GM21529 (cell line): ENCODE measurements around the gene RTEL1.
"Not testable (repeated sequence)": the region's sequence is repeated elsewhere in the genome, so short reads cannot be mapped to it uniquely, and the experiment has no call there.

ENCODE experiments used
- ATAC-seq: cut with Tn5 transposase; IDR thresholded peaks from one replicate; pipeline ENCODE4 v1.9.1; 2021; ENCODE audit not compliant: unreplicated experiment

RTEL1 gene

DNA sequence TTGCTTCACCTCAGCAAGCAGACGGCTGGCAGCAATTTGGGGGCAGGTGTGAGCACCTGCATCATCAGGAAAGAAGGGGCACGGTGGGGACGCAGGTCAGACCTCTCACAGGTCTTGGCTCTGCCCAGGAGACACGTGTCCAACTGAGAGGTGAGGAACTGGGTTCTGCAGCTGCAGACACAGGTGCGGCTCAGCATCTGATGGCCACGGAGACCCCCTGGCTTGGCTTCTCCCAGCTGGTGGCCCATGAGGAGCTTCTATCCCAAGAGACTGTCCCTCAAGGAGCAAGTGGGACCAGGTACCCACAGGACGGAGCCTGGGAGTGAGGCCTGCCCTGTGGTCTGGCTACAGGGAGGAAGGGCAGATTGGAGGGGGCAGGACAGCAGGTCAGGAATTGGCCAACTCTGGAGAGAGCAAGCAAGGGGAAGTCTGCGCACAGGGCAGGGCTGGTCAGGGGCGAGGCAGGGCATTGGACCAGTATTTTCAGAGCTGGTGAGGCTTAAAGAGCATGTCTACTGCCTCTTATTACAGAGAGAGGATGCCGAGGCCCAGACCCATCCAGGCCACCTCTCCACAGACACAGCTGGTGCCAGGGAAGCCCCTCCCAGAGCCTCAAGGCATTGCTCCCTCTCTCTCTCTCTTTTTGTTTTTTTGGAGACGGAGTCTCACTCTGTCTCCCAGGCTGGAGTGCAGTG, 9.1 kb upstream of the RTEL1 start:
- no peak for ATAC-seq

DNA sequence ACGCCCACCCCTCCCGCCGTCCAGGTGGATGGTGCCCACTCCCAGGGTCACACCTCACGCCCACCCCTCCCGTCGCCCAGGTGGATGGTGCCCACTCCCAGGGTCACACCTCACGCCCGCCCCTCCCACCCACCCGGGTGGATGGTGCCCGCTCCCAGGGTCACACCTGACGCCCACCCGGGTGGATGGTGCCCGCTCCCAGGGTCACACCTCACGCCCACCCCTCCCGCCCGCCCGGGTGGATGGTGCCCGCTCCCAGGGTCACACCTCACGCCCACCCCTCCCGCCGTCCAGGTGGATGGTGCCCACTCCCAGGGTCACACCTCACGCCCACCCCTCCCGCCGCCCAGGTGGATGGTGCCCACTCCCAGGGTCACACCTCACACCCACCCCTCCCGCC, 7.6 kb upstream of the RTEL1 start:
- not testable (repeated sequence) for ATAC-seq

DNA sequence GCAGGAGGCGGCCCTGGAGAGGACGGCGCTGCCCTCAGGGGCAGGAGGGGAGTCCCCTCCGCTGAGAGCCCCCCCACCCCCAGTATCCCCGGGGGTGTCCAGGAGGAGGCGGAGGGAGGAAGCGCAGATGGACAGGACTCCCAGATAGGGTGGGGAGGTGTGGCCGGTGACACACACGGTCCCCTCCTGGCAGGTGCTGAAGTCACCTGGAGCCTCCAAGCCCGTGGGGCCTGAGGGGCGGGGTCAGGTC, 6.2 kb upstream of the RTEL1 start:
- ATAC-seq = no peak

DNA sequence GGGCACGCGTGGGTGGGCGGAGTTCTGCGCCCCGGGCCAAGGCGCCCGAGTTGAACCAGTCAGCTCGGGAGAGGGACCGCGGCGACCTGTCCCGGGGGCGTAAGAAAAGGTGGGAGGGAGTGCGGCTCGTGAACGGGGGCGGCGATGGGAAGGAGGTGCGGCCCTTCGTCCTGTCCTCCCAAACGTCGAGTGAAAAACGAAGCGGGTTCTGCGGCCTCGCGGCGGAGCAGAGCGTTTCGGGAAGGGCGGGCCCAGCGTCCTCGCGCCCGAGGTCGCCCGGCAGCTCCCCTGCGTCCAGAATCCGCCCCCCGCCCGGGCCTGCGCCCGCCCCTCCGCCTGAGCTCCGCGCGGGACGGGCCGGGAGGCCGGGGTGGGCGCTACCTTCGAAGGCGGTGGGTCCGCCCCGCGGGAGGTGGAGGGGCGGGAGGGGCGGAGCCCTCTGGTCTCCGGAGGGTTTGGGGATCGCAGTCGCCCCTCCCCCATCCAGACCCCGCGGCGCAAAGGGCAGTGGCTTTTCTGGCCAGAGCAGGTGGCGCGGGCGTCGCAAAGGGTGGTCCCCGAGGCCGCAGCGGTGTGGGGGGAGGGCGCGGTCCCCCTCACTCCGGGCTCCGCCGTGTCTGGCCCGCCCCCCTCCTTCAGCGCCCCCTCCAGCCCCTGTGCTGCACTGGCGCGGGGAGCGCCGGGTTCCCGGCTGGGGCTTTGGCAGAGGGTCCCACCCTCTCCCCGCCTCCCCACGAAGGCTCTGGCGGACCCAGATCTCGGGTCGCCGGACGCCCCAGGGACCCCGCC, 5.7 kb upstream of the RTEL1 start:
- ATAC-seq = no peak

GRCh38 chr20:63653041-63653973, 4.8 kb upstream of the RTEL1 start, which contains the start of gene STMN3:
STMN3 (minus strand) TSS chr20:63653424; CDS start chr20:63653345, 79 bp downstream.
- no peak for ATAC-seq

- ATAC-seq = no peak
Observed at GRCh38 chr20:63653974-63654668, 4.0 kb upstream of the RTEL1 start.

DNA sequence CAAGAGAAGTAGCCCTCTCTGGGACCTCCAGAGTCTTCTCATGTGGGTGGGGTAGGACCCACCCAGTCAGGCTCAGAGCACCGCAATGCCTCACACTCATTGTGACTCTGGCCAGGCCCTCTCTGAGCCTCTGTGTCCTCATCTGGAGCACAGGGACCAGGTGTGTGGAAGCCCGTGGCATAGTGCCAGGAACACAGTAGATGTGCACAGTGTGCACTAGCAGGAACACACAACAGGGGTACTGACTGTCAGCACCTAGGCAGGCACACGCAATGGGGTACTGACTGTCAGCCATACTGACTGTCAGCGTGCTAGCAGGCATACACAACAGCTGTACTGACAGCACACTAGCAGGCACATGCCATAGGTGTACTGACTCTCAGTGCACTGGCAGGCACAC, 2.9 kb upstream of the RTEL1 start:
- ATAC-seq = no peak

- ATAC-seq = no peak
Observed at GRCh38 chr20:63656451-63656850, 1.7 kb upstream of the RTEL1 start.

GRCh38 chr20:63657260-63657936, 714 bp upstream of the RTEL1 start:
- ATAC-seq = no peak

- ATAC-seq = peak; percentile 21
Observed at GRCh38 chr20:63658749-63659187, 656 bp downstream of the RTEL1 start.

DNA sequence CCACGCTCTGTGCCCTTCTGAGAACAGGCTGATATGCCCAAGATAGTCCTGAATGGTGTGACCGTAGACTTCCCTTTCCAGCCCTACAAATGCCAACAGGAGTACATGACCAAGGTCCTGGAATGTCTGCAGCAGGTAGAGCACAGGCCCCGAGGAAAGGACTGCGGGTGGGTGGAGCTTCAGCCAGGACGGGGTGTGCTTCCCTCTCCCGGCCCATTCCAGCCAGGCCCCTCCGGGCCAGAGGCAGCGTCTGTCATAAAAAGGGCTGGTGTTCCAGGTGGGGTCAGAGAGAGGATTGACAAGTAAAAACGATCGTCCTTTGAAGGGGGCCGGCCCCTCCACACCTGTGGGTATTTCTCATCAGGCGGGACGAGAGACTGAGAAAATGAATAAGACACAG, 1.3 kb downstream of the RTEL1 start:
- no peak for ATAC-seq

GRCh38 chr20:63660174-63660573, 2.1 kb downstream of the RTEL1 start:
- ATAC-seq = not testable (repeated sequence)

DNA sequence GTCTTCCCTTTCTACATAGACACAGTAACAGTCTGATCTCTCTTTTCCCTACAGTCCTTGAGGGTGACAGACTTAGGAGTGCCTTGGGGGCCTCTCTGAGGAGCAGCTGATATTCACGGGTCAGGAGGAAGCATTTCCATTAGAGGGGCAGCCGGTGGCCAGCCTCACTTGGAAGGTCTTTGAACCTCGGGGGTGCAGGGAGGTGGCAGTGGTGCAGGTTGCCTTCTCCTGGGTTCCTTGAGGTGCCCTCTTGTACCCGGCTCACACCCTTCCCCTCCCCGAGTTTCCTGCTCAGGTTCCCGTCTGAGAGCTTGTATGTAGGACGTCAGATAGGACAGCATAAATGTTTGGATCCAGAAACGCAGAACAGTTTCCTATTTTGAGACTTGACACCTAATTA, 2.5 kb downstream of the RTEL1 start:
- ATAC-seq = no peak

GRCh38 chr20:63661108-63661507, 3.0 kb downstream of the RTEL1 start:
- no peak for ATAC-seq

DNA sequence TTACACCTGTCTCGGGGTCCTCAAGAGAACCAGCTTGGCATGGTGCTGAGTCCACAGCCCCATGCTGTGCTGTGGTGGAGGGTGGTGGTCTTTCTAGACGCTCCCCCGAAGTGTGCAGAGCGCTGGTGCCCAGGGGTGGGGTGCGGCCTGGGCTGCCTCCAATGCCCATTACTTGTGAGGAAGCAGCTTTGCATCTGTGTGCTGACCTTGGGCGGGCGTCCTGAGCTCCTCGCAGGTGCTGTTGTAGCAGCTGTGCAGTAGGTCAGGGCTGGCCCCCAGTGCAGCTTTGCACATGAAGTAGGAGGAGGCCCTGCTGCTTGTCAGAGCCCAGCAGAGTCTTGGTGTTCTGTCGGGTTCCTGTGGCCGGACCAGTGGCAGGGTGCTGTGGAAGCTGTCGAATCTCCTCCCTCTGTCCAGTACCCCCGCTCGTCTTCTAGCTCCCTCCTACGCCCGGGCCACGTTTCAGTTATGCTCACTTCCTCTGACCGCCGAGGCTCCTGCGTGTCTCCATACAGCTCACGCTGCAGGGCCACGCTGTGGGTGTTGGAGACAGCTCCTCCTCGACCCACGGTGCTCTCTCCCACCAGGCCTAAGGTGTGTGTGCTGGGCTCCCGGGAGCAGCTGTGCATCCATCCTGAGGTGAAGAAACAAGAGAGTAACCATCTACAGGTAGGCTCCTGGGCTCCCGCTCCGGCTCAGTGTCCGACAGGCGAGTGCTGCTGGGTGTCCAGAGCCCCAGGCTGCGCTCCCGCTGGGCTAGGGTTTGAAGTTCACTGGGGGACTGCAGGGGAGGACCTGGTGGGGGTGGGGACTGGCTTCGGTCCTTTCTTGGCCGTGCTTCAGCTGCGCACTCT, 4.1 kb downstream of the RTEL1 start:
- ATAC-seq = no peak

- no peak for ATAC-seq
Observed at GRCh38 chr20:63662813-63663189, 4.7 kb downstream of the RTEL1 start.

DNA sequence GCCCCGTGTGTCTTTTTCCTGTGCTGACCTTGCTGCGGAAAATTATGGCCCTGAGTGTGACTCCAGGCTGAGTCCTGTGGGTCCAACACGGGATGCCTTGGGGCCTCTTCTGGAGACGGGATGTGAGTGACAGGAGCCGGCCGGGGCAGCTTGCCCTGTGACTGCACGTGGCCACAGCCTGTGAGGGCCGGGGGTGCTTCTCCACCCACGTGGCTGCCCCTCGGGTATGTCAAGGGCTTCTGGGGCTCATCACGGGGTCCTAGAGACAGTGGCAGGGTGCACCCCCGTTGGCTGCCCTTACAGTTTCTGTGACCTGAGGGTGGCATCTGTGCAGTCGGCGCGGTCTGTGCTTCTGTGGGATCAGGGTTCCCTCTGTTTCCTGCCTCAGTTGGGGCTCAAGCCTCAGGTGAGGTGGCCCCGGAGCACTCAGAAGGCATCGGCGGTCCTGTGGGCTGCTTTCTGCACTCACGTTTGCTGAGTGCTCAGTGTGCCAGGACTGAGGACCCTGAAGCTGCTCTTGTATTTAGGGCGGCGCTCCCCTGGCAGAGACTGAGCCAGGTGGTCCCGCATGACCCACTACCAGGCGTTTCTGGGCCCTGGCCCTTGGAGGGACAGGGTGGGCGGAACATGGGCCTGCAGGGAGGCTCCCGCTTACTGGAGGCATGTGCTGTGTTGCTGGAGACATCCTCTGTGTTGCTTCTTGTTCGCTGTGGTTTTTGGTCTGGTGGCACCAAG, 5.4 kb downstream of the RTEL1 start:
- ATAC-seq = no peak

DNA sequence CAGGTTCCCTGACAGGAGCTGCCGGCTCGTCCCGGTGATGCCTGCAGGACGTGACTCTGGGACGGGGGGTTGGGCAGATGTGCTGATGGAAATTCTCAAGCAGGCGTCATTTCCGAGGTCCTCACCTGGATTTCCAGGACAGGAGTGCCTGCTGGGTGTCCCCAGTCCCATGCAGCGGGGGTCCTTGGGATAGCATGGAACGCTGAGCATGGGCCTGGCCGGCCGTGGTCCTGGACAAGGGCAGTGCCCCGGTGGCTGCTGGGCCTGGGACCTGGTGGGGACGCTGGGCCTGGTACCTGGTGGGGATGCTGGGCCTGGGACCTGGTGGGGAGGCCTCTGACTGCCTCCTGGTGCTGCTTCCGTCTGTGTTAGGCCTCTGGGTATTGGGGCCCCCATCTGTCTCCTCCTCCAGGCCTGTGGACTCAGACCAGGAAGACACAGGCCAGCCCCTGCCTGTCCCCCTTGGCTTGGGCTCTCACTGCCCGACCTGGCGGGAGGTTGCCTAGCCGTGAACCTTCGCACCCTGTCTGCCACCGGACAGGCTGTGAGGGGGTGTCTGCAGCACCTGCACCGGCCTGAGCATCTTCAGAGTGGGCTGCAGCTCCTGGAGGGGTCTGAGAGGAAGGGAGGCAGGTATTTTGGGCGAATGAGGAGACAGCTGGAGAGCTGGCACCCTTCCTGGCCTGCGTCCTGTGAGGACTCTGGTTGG, 6.2 kb downstream of the RTEL1 start:
- ATAC-seq = no peak
